Keratinocyte (primary cell): ENCODE data around the gene GPS1. TPM values are rescaled to one million over a fixed set of nuclear protein-coding genes. Genes with fewer than 3 reads are reported as not detected.

Source experiments
- DNase-seq: peaks from one replicate; pipeline ENCODE4 v3.0.0-alpha.2; 2011; ENCODE audit warnings: low read depth, missing footprints, low spot score
- FAIRE-seq: peaks from 2 replicates; lab custom pipeline; 2011; peaks lifted over from hg19 to GRCh38; lab: Jason Lieb, UNC
- H2AFZ ChIP-seq: 2 replicates; pipeline ENCODE4 v1.6.0; 2012; ENCODE audit warnings: low read length, control low read depth, inconsistent platforms; ENCODE audit not compliant: control insufficient read depth
- H3K27ac ChIP-seq: 2 replicates; pipeline ENCODE4 v1.5.1; 2011; ENCODE audit warnings: low read length; ENCODE audit not compliant: control insufficient read depth, insufficient read depth
- H3K27me3 ChIP-seq: 3 replicates; pipeline ENCODE4 v1.6.0; 2011; ENCODE audit warnings: low read length; ENCODE audit not compliant: control insufficient read depth, insufficient read depth; ENCODE audit errors: extremely low read depth
- H3K36me3 ChIP-seq, 2 experiments: 2 replicates in 1 of 2; 3 replicates in 1 of 2; pipeline ENCODE4 v1.5.1; 2011; ENCODE audit warnings: low read length in 2 of 2, mild to moderate bottlenecking in 1 of 2; ENCODE audit not compliant: control insufficient read depth in 2 of 2, insufficient read depth in 2 of 2; ENCODE audit errors: extremely low read depth in 1 of 2
- H3K4me1 ChIP-seq: 3 replicates; pipeline ENCODE4 v1.5.1; 2011; ENCODE audit warnings: low read length; ENCODE audit not compliant: control insufficient read depth, insufficient read depth; ENCODE audit errors: extremely low read depth
- H3K4me2 ChIP-seq: 3 replicates; pipeline ENCODE4 v1.6.0; 2011; ENCODE audit warnings: low read depth, low read length; ENCODE audit not compliant: control insufficient read depth, insufficient read depth; ENCODE audit errors: extremely low read depth
- H3K4me3 ChIP-seq, 3 experiments: fragments of 200-600 bp in 1 of 3; sonication (generic) in 1 of 3; 2 replicates in 2 of 3; 3 replicates in 1 of 3; pipeline ENCODE4 v1.5.1; 2011 to 2016; ENCODE audit warnings: low read length in 3 of 3, mild to moderate bottlenecking in 3 of 3, control low read depth in 2 of 3, inconsistent platforms in 1 of 3, low read depth in 1 of 3, mixed read lengths in 1 of 3, mixed run types in 1 of 3, moderate library complexity in 1 of 3; ENCODE audit not compliant: control insufficient read depth in 2 of 3, insufficient read depth in 2 of 3; ENCODE audit errors: extremely low read depth in 1 of 3
- H3K79me2 ChIP-seq: 2 replicates; pipeline ENCODE4 v1.6.0; 2012; ENCODE audit warnings: low read length; ENCODE audit not compliant: control insufficient read depth, insufficient read depth
- H3K9ac ChIP-seq: 3 replicates; pipeline ENCODE4 v1.6.0; 2011; ENCODE audit warnings: low read length; ENCODE audit not compliant: control insufficient read depth, insufficient read depth; ENCODE audit errors: extremely low read depth
- H3K9me1 ChIP-seq: 3 replicates; pipeline ENCODE4 v1.6.0; 2011; ENCODE audit warnings: low read length; ENCODE audit not compliant: control insufficient read depth, insufficient read depth; ENCODE audit errors: extremely low read depth
- H3K9me3 ChIP-seq: 2 replicates; pipeline ENCODE4 v1.5.1; 2012; ENCODE audit warnings: low read depth, low read length; ENCODE audit not compliant: control insufficient read depth
- H4K20me1 ChIP-seq: 3 replicates; pipeline ENCODE4 v1.6.0; 2011; ENCODE audit warnings: low read length; ENCODE audit not compliant: control insufficient read depth, insufficient read depth; ENCODE audit errors: extremely low read depth
- EZH2 ChIP-seq: IDR thresholded peaks from one replicate; pipeline ENCODE4 v1.6.1; 2012; ENCODE audit warnings: inconsistent platforms, mild to moderate bottlenecking, low read length, moderate library complexity
- dilution Hi-C: fragments of 300-500 bp; cut with MboI; formaldehyde crosslinking; loops from one replicate; pipeline ENCODE4 v1.7.0; 2020; ENCODE audit warnings: low sequenced_read_pairs; ENCODE audit not compliant: extremely low pct_ligation_motif_present
- polyA plus RNA-seq, 5 experiments: library from polyadenylated mRNA; depleted of rRNA in 3 of 5; stranded (reverse) in 3 of 5; stranded (forward) in 1 of 5; unstranded in 1 of 5; fragments of >200 nt; gene quantifications; 1 replicate in 1 of 5; 2 replicates in 3 of 5; 3 replicates in 1 of 5; pipeline versions ENCODE4 v1.2.1 to v1.2.3, GENCODE V29; 2011 to 2012; ENCODE audit warnings: missing spikeins in 2 of 5, low read depth in 1 of 5, low replicate concordance in 1 of 5
- TF ChIP-seq, protein P1 (sequence below), 3 experiments: IDR thresholded peaks in 1 of 3; conservative IDR thresholded peaks in 1 of 3; optimal IDR thresholded peaks in 1 of 3; 2 replicates in 2 of 3; 3 replicates in 1 of 3; pipeline versions ENCODE3 to v1.5.1; 2011; ENCODE audit warnings: low read length in 3 of 3, mild to moderate bottlenecking in 3 of 3, moderate library complexity in 2 of 3, control low read depth in 1 of 3, inconsistent platforms in 1 of 3; ENCODE audit not compliant: insufficient read depth in 2 of 3; ENCODE audit errors: extremely low read depth in 1 of 3

The GPS1 gene
- polyA plus RNA-seq, 1 donor (not counting 4 experiments of a cell fraction or from before 2014, with no cell fraction given) = 60.4 TPM

DNA sequence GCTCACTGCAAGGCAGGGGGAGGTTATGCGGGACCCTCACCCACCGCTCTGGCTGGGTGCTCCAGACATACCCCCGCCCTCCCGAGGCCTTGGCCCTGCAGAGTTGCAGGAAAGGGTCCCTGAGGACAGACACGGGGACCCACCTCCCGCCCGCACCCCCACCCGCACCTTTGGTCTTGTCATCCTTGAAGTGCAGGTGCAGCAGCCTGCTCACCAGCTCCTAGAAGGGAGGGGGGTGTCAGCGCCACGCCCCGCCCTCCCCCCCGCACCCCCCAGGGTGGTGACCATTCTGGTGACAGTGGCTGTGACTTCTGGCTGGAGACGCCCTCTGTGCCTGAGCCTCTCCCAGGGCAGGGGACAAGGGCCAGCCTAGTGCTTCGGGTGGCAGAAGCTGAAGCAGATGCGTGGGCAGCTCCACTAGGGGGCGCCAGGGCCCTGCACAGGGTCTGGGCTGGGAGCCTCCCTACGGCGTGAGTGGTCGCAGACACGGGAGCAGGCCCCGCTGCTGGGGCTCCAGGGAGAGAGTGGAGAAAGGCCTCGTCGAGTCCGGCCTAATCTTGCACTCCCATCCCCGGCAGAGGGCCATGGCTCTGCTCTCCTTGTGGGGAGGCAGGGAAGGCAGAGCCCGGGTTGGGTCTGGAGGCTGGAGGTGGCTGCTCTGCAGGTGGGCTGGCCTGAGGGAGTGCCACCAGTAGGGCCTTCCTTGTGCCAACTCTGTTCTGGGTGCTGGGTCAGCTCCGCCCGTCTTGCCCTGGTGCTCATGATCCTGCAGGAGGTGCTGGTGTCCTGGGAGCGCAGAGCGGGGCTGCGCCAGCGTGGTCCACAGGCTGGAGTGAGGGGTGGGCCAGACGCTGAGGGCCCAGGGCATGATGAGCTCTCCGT, 31.8 kb upstream of the GPS1 start:
- peaks cover 0 to 4% of the 10 kb centered on the region in 2 experiments for H3K36me3 ChIP-seq
- dilution Hi-C loops = no loop called here
- no peak overlapping the region for H2AFZ ChIP-seq
- FAIRE-seq (no peak), DNase-seq (no peak)
- no peak overlapping the region for H3K4me2 ChIP-seq
- H3K79me2 ChIP-seq = peaks cover 5% of the 10 kb centered on the region
- no peak overlapping the region for H3K9ac ChIP-seq
- peaks cover 28% of the 10 kb centered on the region for H3K4me1 ChIP-seq
- no peak overlapping the region for H3K4me3 ChIP-seq
- no peak overlapping the region for H3K27ac ChIP-seq
- no peaks in the 10 kb centered on the region for H3K27me3 ChIP-seq
- no peaks in the 10 kb centered on the region for H3K9me3 ChIP-seq
- H4K20me1 ChIP-seq = peaks cover 6% of the 10 kb centered on the region
- TF ChIP-seq, protein P1, sequence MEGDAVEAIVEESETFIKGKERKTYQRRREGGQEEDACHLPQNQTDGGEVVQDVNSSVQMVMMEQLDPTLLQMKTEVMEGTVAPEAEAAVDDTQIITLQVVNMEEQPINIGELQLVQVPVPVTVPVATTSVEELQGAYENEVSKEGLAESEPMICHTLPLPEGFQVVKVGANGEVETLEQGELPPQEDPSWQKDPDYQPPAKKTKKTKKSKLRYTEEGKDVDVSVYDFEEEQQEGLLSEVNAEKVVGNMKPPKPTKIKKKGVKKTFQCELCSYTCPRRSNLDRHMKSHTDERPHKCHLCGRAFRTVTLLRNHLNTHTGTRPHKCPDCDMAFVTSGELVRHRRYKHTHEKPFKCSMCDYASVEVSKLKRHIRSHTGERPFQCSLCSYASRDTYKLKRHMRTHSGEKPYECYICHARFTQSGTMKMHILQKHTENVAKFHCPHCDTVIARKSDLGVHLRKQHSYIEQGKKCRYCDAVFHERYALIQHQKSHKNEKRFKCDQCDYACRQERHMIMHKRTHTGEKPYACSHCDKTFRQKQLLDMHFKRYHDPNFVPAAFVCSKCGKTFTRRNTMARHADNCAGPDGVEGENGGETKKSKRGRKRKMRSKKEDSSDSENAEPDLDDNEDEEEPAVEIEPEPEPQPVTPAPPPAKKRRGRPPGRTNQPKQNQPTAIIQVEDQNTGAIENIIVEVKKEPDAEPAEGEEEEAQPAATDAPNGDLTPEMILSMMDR (optimal IDR thresholded peaks at IDR 0.05 in 1 of 3, IDR thresholded peaks at IDR 0.05 in 1 of 3, conservative IDR thresholded peaks at IDR 0.05 in 1 of 3; ENCODE audit: extremely low read depth in 1 of 3, insufficient read depth in 2 of 3, low read length in 3 of 3) = peak; percentile 62 to 84 (median 84)
- TF ChIP-seq EZH2 = no peak
- H3K9me1 ChIP-seq = no peaks in the 10 kb centered on the region

- FAIRE-seq (no peak), DNase-seq (no peak)
- H3K9me3 ChIP-seq = no peaks in the 10 kb centered on the region
- H3K9me1 ChIP-seq = no peaks in the 10 kb centered on the region
- peaks cover 5% of the 10 kb centered on the region for H3K79me2 ChIP-seq
- TF ChIP-seq, protein P1 (optimal IDR thresholded peaks at IDR 0.05 in 1 of 3, IDR thresholded peaks at IDR 0.05 in 1 of 3, conservative IDR thresholded peaks at IDR 0.05 in 1 of 3; ENCODE audit: extremely low read depth in 1 of 3, insufficient read depth in 2 of 3, low read length in 3 of 3) = no peak
- TF ChIP-seq EZH2 = no peak
- H3K36me3 ChIP-seq = peaks cover 0 to 4% of the 10 kb centered on the region in 2 experiments
- dilution Hi-C loops = no loop called here
- H3K4me1 ChIP-seq = peaks cover 26% of the 10 kb centered on the region
- H3K27me3 ChIP-seq = no peaks in the 10 kb centered on the region
- no peak overlapping the region for H2AFZ ChIP-seq
- peak overlapping the region; percentile 97 for H3K4me2 ChIP-seq
- no peak overlapping the region for H3K9ac ChIP-seq
- no peak overlapping the region for H3K27ac ChIP-seq
- peaks cover 6% of the 10 kb centered on the region for H4K20me1 ChIP-seq
- no peak overlapping the region for H3K4me3 ChIP-seq
Measured at GRCh38 chr17:82020572-82021106, 31.1 kb upstream of the GPS1 start.
